GM12873 (cell line): Measurements from ENCODE around the gene RAET1L.

Experiments used
- TF ChIP-seq, protein P1 (sequence below): IDR thresholded peaks from 2 replicates; pipeline ENCODE4 v1.5.1; 2012; ENCODE audit warnings: low read depth, mild to moderate bottlenecking, moderate library complexity, low read length, control low read depth; ENCODE audit not compliant: insufficient read depth; ENCODE audit errors: missing control alignments

The RAET1L gene

GRCh38 chr6:150004783-150005717 is 20.3 kb downstream of the RAET1L start:
- TF ChIP-seq, protein P1, sequence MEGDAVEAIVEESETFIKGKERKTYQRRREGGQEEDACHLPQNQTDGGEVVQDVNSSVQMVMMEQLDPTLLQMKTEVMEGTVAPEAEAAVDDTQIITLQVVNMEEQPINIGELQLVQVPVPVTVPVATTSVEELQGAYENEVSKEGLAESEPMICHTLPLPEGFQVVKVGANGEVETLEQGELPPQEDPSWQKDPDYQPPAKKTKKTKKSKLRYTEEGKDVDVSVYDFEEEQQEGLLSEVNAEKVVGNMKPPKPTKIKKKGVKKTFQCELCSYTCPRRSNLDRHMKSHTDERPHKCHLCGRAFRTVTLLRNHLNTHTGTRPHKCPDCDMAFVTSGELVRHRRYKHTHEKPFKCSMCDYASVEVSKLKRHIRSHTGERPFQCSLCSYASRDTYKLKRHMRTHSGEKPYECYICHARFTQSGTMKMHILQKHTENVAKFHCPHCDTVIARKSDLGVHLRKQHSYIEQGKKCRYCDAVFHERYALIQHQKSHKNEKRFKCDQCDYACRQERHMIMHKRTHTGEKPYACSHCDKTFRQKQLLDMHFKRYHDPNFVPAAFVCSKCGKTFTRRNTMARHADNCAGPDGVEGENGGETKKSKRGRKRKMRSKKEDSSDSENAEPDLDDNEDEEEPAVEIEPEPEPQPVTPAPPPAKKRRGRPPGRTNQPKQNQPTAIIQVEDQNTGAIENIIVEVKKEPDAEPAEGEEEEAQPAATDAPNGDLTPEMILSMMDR, result no peak

DNA sequence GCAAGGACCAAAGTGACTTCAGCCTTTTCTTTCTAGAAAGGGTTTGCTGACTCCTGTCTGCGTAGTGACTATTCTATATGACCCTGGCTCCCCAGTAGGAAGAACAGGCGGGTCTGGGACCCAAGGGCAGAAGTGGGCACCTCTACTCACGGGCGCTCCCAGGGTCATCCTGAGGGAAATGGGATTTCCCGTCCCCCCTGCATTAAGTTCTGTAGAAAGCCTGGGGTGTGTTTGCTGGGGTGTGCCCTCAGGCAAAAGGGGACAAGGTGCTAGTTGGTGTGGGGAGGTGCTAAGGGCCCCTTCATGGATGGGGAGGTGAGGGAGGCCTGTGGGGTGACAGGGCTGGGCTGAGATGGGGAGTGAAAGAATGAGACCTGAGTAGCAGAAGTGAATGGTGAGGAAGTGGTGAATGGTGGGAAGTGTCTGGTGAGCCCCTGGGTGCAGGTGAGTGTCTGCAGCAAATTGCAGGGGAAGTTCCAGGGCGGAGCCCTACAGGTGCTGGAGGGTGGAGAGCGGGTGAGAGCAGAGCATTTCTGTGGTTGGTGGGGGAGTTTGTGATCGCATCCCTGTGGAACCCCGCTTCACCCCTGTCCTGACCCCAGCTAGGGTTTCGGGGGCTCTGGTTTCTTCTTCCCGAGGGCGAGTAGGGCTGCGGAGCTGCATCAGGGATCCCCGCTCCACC is 21.1 kb downstream of the RAET1L start:
- TF ChIP-seq, protein P1, result no peak

DNA sequence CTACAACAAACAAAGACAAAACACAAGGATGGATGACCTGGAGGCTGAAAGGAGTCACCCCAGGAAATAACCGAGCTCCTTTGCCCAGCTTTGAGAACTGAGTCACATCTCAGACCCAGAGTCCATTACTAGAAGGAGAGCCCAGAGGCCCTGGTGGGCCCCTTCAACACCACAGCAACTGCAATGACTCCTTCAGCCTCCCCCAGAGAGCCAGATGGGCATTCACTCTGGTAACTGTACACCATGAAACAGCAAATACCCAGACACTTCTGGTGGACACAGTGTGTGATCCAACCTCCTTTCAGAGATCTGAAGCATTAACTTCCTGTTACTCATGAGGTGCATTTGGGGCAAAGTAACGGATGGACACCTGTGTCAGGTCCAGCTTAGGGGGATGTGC is 22.6 kb downstream of the RAET1L start:
- TF ChIP-seq, protein P1, result no peak

GRCh38 chr6:150001295-150002008 is 23.9 kb downstream of the RAET1L start:
- TF ChIP-seq, protein P1, result no peak

DNA sequence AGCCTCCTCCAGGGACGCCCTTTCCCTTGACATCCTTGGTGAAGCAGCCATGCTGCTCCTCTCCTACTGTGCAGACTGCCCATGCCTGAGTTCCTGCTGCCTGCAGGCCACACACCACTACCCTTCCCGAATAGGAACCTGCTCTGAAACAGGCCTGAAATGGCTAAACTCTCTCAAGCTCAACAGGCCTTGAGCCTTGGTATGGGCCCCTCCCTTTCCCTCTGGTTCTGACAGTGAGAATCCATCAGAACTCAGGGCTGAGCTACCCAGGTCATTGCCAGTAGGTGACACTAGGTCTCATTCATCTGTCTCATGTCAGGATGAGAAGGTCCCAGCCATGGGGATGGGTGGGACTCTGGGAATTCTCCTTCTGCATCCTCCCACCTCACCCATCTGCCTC is 25.7 kb downstream of the RAET1L start:
- TF ChIP-seq, protein P1, result no peak

DNA sequence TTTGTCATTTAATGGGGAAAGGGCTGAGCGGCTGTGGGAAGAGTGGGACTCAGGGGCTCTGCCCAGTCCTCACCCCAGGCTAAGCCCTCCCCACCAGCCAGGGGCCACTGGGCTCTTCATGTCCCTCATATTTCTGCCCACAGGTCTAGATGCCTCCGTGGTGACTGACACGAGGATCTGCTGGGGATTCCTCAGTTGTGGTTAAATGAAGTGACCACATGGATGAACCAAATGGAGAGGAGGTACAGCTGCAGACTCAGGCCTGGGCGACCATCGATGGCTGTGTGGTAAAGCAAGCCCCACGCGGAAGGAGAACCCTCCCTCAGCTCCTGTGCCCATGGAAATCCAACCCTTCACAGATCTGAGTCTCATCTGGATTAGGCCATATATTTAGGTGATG is 29.4 kb downstream of the RAET1L start:
- TF ChIP-seq, protein P1, result no peak
